ENCODE measurements around the gene TBRG1. TPM values are rescaled to one million over a fixed set of nuclear protein-coding genes. Genes with fewer than 3 reads are reported as not detected.

Gene TBRG1
- total RNA-seq, 1 donor = 40.2 TPM

GRCh38 chr11:124625504-124626168 is 3.0 kb downstream of the TBRG1 start:
- TF ChIP-seq CTCF (IDR thresholded peaks at IDR 0.05; ENCODE audit: extremely low read depth, low read depth, low read length) = no peak
- DNase-seq (ENCODE audit: insufficient read length, low spot score, missing footprints) = peak; percentile 26
- Histone ChIP-seq H4K20me1 (ENCODE audit: insufficient read depth, low read length) (peaks cover 21% of the 10 kb centered on the region), H3K36me3 (ENCODE audit: insufficient read depth, low read length) (peaks cover 49% of the 10 kb centered on the region), H2AFZ (ENCODE audit: low read length) (no peak overlapping the region), H3K79me2 (ENCODE audit: insufficient read depth, low read length) (peaks cover 46% of the 10 kb centered on the region), H3K4me2 (ENCODE audit: insufficient read depth, low read length) (no peak overlapping the region), H3K9me3 (ENCODE audit: low read depth, low read length) (no peaks in the 10 kb centered on the region), H3K27me3 (ENCODE audit: insufficient read depth, low read length) (peaks cover 2% of the 10 kb centered on the region), H3K4me1 (ENCODE audit: insufficient read depth, low read length) (peaks cover 18% of the 10 kb centered on the region), H3K27ac (ENCODE audit: low read depth, low read length) (no peak overlapping the region), H3K4me3 (ENCODE audit: insufficient read depth, low read length) (no peak overlapping the region)

- peaks cover 67% of the 10 kb centered on the region for H3K36me3 ChIP-seq (ENCODE audit: insufficient read depth, low read length)
These were observed 4.9 kb downstream of the TBRG1 start for GRCh38 chr11:124627546-124627945.

GRCh38 chr11:124629961-124630360 is 7.3 kb downstream of the TBRG1 start:
- no peak for DNase-seq (ENCODE audit: insufficient read length, low spot score, missing footprints)
- Histone ChIP-seq H3K4me2 (ENCODE audit: insufficient read depth, low read length) (no peak overlapping the region), H3K27ac (ENCODE audit: low read depth, low read length) (no peak overlapping the region), H3K79me2 (ENCODE audit: insufficient read depth, low read length) (peaks cover 25% of the 10 kb centered on the region), H3K9me3 (ENCODE audit: low read depth, low read length) (no peaks in the 10 kb centered on the region), H3K27me3 (ENCODE audit: insufficient read depth, low read length) (no peaks in the 10 kb centered on the region), H2AFZ (ENCODE audit: low read length) (no peak overlapping the region), H3K4me1 (ENCODE audit: insufficient read depth, low read length) (no peaks in the 10 kb centered on the region), H4K20me1 (ENCODE audit: insufficient read depth, low read length) (peaks cover 12% of the 10 kb centered on the region), H3K4me3 (ENCODE audit: insufficient read depth, low read length) (no peak overlapping the region), H3K36me3 (ENCODE audit: insufficient read depth, low read length) (peaks cover 76% of the 10 kb centered on the region)
- no peak for TF ChIP-seq CTCF (IDR thresholded peaks at IDR 0.05; ENCODE audit: extremely low read depth, low read depth, low read length)

More at GRCh38 chr11:124627546-124627945, 4.9 kb downstream of the TBRG1 start:
- peaks cover 13% of the 10 kb centered on the region for H3K4me1 ChIP-seq (ENCODE audit: insufficient read depth, low read length)
- H3K79me2 ChIP-seq (ENCODE audit: insufficient read depth, low read length) = peaks cover 46% of the 10 kb centered on the region
- no peaks in the 10 kb centered on the region for H3K9me3 ChIP-seq (ENCODE audit: low read depth, low read length)
- H4K20me1 ChIP-seq (ENCODE audit: insufficient read depth, low read length) = peaks cover 21% of the 10 kb centered on the region
- H3K27ac ChIP-seq (ENCODE audit: low read depth, low read length) = no peak overlapping the region
- no peak overlapping the region for H2AFZ ChIP-seq (ENCODE audit: low read length)
- no peak for TF ChIP-seq CTCF (IDR thresholded peaks at IDR 0.05; ENCODE audit: extremely low read depth, low read depth, low read length)
- no peak overlapping the region for H3K4me3 ChIP-seq (ENCODE audit: insufficient read depth, low read length)
- no peaks in the 10 kb centered on the region for H3K27me3 ChIP-seq (ENCODE audit: insufficient read depth, low read length)
- H3K4me2 ChIP-seq (ENCODE audit: insufficient read depth, low read length) = no peak overlapping the region
- DNase-seq (ENCODE audit: insufficient read length, low spot score, missing footprints) = no peak

GRCh38 chr11:124633355-124633754 is 10.7 kb downstream of the TBRG1 start:
- H3K4me1 ChIP-seq (ENCODE audit: insufficient read depth, low read length) = no peaks in the 10 kb centered on the region
- H3K9me3 ChIP-seq (ENCODE audit: low read depth, low read length) = no peaks in the 10 kb centered on the region
- H3K79me2 ChIP-seq (ENCODE audit: insufficient read depth, low read length) = no peaks in the 10 kb centered on the region
- H3K27me3 ChIP-seq (ENCODE audit: insufficient read depth, low read length) = no peaks in the 10 kb centered on the region
- no peak overlapping the region for H3K27ac ChIP-seq (ENCODE audit: low read depth, low read length)
- TF ChIP-seq CTCF (IDR thresholded peaks at IDR 0.05; ENCODE audit: extremely low read depth, low read depth, low read length) = peak; percentile 46
- peaks cover 78% of the 10 kb centered on the region for H3K36me3 ChIP-seq (ENCODE audit: insufficient read depth, low read length)
- no peak for DNase-seq (ENCODE audit: insufficient read length, low spot score, missing footprints)
- no peak overlapping the region for H2AFZ ChIP-seq (ENCODE audit: low read length)
- peaks cover 2% of the 10 kb centered on the region for H4K20me1 ChIP-seq (ENCODE audit: insufficient read depth, low read length)
- no peak overlapping the region for H3K4me2 ChIP-seq (ENCODE audit: insufficient read depth, low read length)
- H3K4me3 ChIP-seq (ENCODE audit: insufficient read depth, low read length) = no peak overlapping the region
